ENCODE measurements around the gene KSR2.

KSR2 gene

DNA sequence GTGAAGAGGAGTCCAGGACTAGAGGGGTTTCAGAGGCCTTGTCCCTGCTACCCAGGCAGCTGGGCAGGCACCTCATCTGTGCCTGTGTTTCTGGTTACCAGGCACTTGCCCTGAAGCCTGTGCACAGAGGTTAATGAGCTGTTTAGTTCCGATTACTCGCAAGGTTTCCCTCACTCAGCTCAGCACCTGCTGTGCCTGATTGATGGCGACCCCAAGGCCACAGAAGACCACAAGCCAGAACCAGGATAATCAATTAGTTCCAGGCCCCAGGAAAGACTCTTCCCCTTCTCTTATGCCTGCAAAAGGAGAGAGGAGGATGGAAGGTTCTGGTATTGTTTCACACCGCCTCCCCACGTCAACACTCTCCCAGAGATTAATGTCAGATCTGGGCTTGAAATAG lies 518.6 kb downstream of the KSR2 start:
- WGBS (ENCODE audit: extremely low coverage, insufficient coverage, insufficient read length): no CpG with 5 or more reads among the region's 5 CpGs
- H4K8ac ChIP-seq (ENCODE audit: low read depth, low read length): no peak overlapping the region
- H3K23ac ChIP-seq (ENCODE audit: low read length): no peak overlapping the region
- H2BK120ac ChIP-seq (ENCODE audit: insufficient read depth, low read length, poor library complexity): no peak overlapping the region
- no peak overlapping the region for H2BK5ac ChIP-seq (ENCODE audit: low read depth, low read length, poor library complexity)
- no peak overlapping the region for H3K14ac ChIP-seq (ENCODE audit: low read length)
- H3K79me1 ChIP-seq (ENCODE audit: low read length): no peaks in the 10 kb centered on the region
- H3K4me3 ChIP-seq (ENCODE audit: low read depth, low read length): no peak overlapping the region
- H4K12ac ChIP-seq (ENCODE audit: low read depth, low read length): no peak overlapping the region
- no peak overlapping the region for H3K4ac ChIP-seq (ENCODE audit: low read depth, low read length)
- H3K79me2 ChIP-seq (ENCODE audit: control insufficient read depth, insufficient read depth, low read length, poor library complexity): no peaks in the 10 kb centered on the region
- H3K9ac ChIP-seq (ENCODE audit: low read length): no peak overlapping the region
- H3K27me3 ChIP-seq (ENCODE audit: insufficient read depth, low read length): no peaks in the 10 kb centered on the region
- no peaks in the 10 kb centered on the region for H3K36me3 ChIP-seq (ENCODE audit: control insufficient read depth in 1 of 2, insufficient read depth in 2 of 2, low read length in 2 of 2)
- H3K27ac ChIP-seq (ENCODE audit: low read depth, low read length): no peak overlapping the region
- peaks cover 0 to 2% of the 10 kb centered on the region in 2 experiments for H3K4me1 ChIP-seq (ENCODE audit: control insufficient read depth in 1 of 2, insufficient read depth in 2 of 2, low read length in 2 of 2)
- no peak overlapping the region for H2AFZ ChIP-seq (ENCODE audit: insufficient read depth, low read length, poor library complexity)
- no peaks in the 10 kb centered on the region for H3K9me3 ChIP-seq (ENCODE audit: insufficient read depth, low read depth, low read length)
- H4K91ac ChIP-seq (ENCODE audit: low read depth, low read length): no peak overlapping the region
- H3K18ac ChIP-seq (ENCODE audit: low read length): no peak overlapping the region
- no peak overlapping the region for H3K4me2 ChIP-seq (ENCODE audit: low read length)
- no peak overlapping the region for H2BK12ac ChIP-seq (ENCODE audit: low read length)
- no peak for DNase-seq
- H2AK5ac ChIP-seq (ENCODE audit: low read length): no peak overlapping the region

DNA sequence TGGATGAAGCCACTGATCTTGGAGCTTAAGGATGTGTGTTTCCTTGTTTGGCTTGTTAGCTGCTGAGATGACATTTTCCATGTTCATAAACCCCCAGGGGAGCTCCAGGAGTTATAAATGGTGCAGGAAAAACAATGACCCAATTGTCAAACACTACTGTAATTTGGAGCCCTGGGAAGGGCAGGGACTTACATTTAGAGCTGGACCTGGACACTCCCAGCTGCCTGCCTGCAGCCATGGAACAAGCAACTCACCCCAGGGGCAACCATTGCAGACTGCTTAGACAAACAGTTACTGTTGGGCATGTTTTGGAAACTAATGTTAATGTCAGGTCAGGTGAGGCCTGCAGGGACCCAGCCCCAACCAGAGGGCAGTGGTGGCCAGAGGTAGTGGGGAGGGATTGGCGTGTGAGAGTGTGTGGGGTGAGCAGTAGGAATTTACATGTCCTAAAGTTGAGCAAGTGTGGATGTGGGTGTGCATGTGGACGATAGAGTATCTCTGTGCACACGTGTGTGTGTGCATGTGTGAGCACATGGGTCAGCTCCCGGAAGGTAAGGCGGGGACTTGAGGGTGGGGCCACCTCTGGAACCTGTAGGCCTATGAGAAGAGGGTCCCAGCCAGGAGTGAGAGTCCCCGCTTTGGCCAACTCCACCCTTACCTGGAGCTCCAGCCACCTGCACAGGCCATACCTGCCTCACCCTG lies 521.0 kb downstream of the KSR2 start:
- Histone ChIP-seq H2AFZ (ENCODE audit: insufficient read depth, low read length, poor library complexity) (no peak overlapping the region), H3K4ac (ENCODE audit: low read depth, low read length) (no peak overlapping the region), H2BK5ac (ENCODE audit: low read depth, low read length, poor library complexity) (no peak overlapping the region), H4K8ac (ENCODE audit: low read depth, low read length) (no peak overlapping the region), H2BK120ac (ENCODE audit: insufficient read depth, low read length, poor library complexity) (no peak overlapping the region), H3K9me3 (ENCODE audit: insufficient read depth, low read depth, low read length) (no peaks in the 10 kb centered on the region), H2AK5ac (ENCODE audit: low read length) (no peak overlapping the region), H3K14ac (ENCODE audit: low read length) (no peak overlapping the region), H4K12ac (ENCODE audit: low read depth, low read length) (no peak overlapping the region), H3K9ac (ENCODE audit: low read length) (no peak overlapping the region), H4K91ac (ENCODE audit: low read depth, low read length) (no peak overlapping the region), H3K4me2 (ENCODE audit: low read length) (no peak overlapping the region), H3K27ac (ENCODE audit: low read depth, low read length) (no peak overlapping the region), H2BK12ac (ENCODE audit: low read length) (no peak overlapping the region), H3K27me3 (ENCODE audit: insufficient read depth, low read length) (no peaks in the 10 kb centered on the region), H3K18ac (ENCODE audit: low read length) (no peak overlapping the region), H3K36me3 (ENCODE audit: control insufficient read depth in 1 of 2, insufficient read depth in 2 of 2, low read length in 2 of 2) (no peaks in the 10 kb centered on the region), H3K79me1 (ENCODE audit: low read length) (no peaks in the 10 kb centered on the region), H3K4me3 (ENCODE audit: low read depth, low read length) (no peak overlapping the region), H3K4me1 (ENCODE audit: control insufficient read depth in 1 of 2, insufficient read depth in 2 of 2, low read length in 2 of 2) (peaks cover 0 to 2% of the 10 kb centered on the region in 2 experiments), H3K79me2 (ENCODE audit: control insufficient read depth, insufficient read depth, low read length, poor library complexity) (no peaks in the 10 kb centered on the region), H3K23ac (ENCODE audit: low read length) (no peak overlapping the region)
- WGBS (ENCODE audit: extremely low coverage, insufficient coverage, insufficient read length): no CpG with 5 or more reads among the region's 6 CpGs
- no peak for DNase-seq

DNA sequence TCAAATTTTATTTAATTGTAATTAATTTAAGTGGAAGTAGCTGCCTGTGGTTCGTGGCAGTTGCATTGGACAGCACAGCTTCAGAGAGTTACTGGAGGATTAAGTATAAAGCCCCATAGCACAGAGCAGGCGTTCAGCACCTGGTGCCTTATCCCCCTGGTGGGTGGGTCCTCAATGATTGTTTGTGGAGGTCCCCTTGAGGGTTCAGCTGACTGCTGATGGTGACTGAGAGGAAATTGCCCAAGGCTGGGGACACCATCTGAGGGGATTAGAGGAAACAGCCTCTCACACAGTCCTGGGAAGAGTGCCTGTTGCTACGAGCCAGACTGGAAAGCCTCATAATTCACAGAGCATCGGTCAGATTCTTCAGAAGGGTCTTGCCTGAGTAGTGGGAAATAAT lies 524.0 kb downstream of the KSR2 start:
- Histone ChIP-seq H3K79me2 (ENCODE audit: control insufficient read depth, insufficient read depth, low read length, poor library complexity) (no peaks in the 10 kb centered on the region), H3K27ac (ENCODE audit: low read depth, low read length) (no peak overlapping the region), H3K4ac (ENCODE audit: low read depth, low read length) (no peak overlapping the region), H3K9me3 (ENCODE audit: insufficient read depth, low read depth, low read length) (no peaks in the 10 kb centered on the region), H3K79me1 (ENCODE audit: low read length) (no peaks in the 10 kb centered on the region), H3K18ac (ENCODE audit: low read length) (no peak overlapping the region), H3K23ac (ENCODE audit: low read length) (no peak overlapping the region), H4K12ac (ENCODE audit: low read depth, low read length) (no peak overlapping the region), H4K91ac (ENCODE audit: low read depth, low read length) (no peak overlapping the region), H2BK12ac (ENCODE audit: low read length) (no peak overlapping the region), H2BK5ac (ENCODE audit: low read depth, low read length, poor library complexity) (no peak overlapping the region), H3K27me3 (ENCODE audit: insufficient read depth, low read length) (no peaks in the 10 kb centered on the region), H2AFZ (ENCODE audit: insufficient read depth, low read length, poor library complexity) (no peak overlapping the region), H3K4me2 (ENCODE audit: low read length) (no peak overlapping the region), H3K4me3 (ENCODE audit: low read depth, low read length) (no peak overlapping the region), H4K8ac (ENCODE audit: low read depth, low read length) (no peak overlapping the region), H3K9ac (ENCODE audit: low read length) (no peak overlapping the region), H3K36me3 (ENCODE audit: control insufficient read depth in 1 of 2, insufficient read depth in 2 of 2, low read length in 2 of 2) (no peaks in the 10 kb centered on the region), H3K4me1 (ENCODE audit: control insufficient read depth in 1 of 2, insufficient read depth in 2 of 2, low read length in 2 of 2) (peaks cover 0 to 2% of the 10 kb centered on the region in 2 experiments), H2BK120ac (ENCODE audit: insufficient read depth, low read length, poor library complexity) (no peak overlapping the region), H2AK5ac (ENCODE audit: low read length) (no peak overlapping the region), H3K14ac (ENCODE audit: low read length) (no peak overlapping the region)
- no peak for DNase-seq
- WGBS (ENCODE audit: extremely low coverage, insufficient coverage, insufficient read length): no CpG with 5 or more reads among the region's 4 CpGs

DNA sequence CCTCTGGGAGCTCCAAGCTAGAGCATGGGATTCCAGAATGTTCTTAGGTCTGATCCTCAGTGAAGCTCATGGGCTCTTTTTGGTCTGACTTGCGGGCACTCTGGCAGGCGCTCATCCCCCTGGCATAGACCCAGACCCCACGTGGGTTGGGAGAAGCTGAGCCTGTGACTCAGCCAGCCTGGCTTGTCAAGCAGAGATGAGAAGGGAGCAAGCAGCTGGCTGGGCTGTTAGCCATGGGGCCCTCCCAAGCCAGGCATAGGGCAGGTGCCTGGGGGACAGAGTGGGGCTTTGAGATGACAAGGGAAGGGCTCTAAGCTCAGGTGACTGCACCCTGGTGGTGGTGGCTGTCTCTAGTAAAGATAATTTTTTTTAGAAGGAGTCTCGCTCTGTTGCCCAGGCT lies 527.0 kb downstream of the KSR2 start:
- no peak overlapping the region for H3K4ac ChIP-seq (ENCODE audit: low read depth, low read length)
- H2AK5ac ChIP-seq (ENCODE audit: low read length): no peak overlapping the region
- H3K27me3 ChIP-seq (ENCODE audit: insufficient read depth, low read length): no peaks in the 10 kb centered on the region

More for the DNA sequence above, 527.0 kb downstream of the KSR2 start:
- H3K79me2 ChIP-seq (ENCODE audit: control insufficient read depth, insufficient read depth, low read length, poor library complexity): no peaks in the 10 kb centered on the region
- no peak overlapping the region for H3K14ac ChIP-seq (ENCODE audit: low read length)
- no peak overlapping the region for H2AFZ ChIP-seq (ENCODE audit: insufficient read depth, low read length, poor library complexity)
- H3K36me3 ChIP-seq (ENCODE audit: control insufficient read depth in 1 of 2, insufficient read depth in 2 of 2, low read length in 2 of 2): no peaks in the 10 kb centered on the region
- H3K4me3 ChIP-seq (ENCODE audit: low read depth, low read length): no peak overlapping the region
- H3K9ac ChIP-seq (ENCODE audit: low read length): no peak overlapping the region
- H3K23ac ChIP-seq (ENCODE audit: low read length): no peak overlapping the region
- no peak overlapping the region for H3K4me2 ChIP-seq (ENCODE audit: low read length)
- no peak overlapping the region for H3K27ac ChIP-seq (ENCODE audit: low read depth, low read length)
- H4K8ac ChIP-seq (ENCODE audit: low read depth, low read length): no peak overlapping the region
- H4K91ac ChIP-seq (ENCODE audit: low read depth, low read length): no peak overlapping the region
- WGBS (ENCODE audit: extremely low coverage, insufficient coverage, insufficient read length): no CpG with 5 or more reads among the region's 4 CpGs
- H2BK5ac ChIP-seq (ENCODE audit: low read depth, low read length, poor library complexity): no peak overlapping the region
- H4K12ac ChIP-seq (ENCODE audit: low read depth, low read length): no peak overlapping the region
- H3K9me3 ChIP-seq (ENCODE audit: insufficient read depth, low read depth, low read length): no peaks in the 10 kb centered on the region
- DNase-seq: no peak
- H2BK120ac ChIP-seq (ENCODE audit: insufficient read depth, low read length, poor library complexity): no peak overlapping the region
- no peak overlapping the region for H2BK12ac ChIP-seq (ENCODE audit: low read length)
- no peak overlapping the region for H3K18ac ChIP-seq (ENCODE audit: low read length)
- no peaks in the 10 kb centered on the region for H3K79me1 ChIP-seq (ENCODE audit: low read length)
- no peaks in the 10 kb centered on the region for H3K4me1 ChIP-seq (ENCODE audit: control insufficient read depth in 1 of 2, insufficient read depth in 2 of 2, low read length in 2 of 2)
